ENCODE measurements around the gene TGM6. TPM values are rescaled to one million over a fixed set of nuclear protein-coding genes. Genes with fewer than 3 reads are reported as not detected.

The TGM6 gene
- not detected for total RNA-seq
- not detected for polyA plus RNA-seq
- long read RNA-seq, donor 1 = 0 reads
- long read RNA-seq, donor 2 = 0 reads
- long read RNA-seq, donor 3 = 0 reads

- DNase-seq = no peak
- peaks cover 0 to 11% (median 0%) of the 10 kb centered on the region in 7 donors for H3K27me3 ChIP-seq
- no peaks in the 10 kb centered on the region for H3K36me3 ChIP-seq
- H3K4me1 ChIP-seq = no peaks in the 10 kb centered on the region
- H3K9me3 ChIP-seq = no peaks in the 10 kb centered on the region
- H3K4me3 ChIP-seq = no peak within 1 kb of the TSS
- intact Hi-C loops (cut with DNase I) = loop anchor here in 1 of 10 donors (10.0 kb wide), 1 partner anchor 334 kb away; no protein-coding TSS in a partner anchor
- no peak for TF ChIP-seq CTCF (IDR thresholded peaks at IDR 0.05)
- WGBS, 2 donors = 87% methylated on average over 10 of the region's 10 CpGs
- H3K27ac ChIP-seq = no peak within 1 kb of the TSS
- no peak for ATAC-seq
Observed at GRCh38 chr20:2380601-2381000, at the start of gene TGM6. TGM6 (plus strand) TSS chr20:2380901; CDS start chr20:2380969, 68 bp downstream.

GRCh38 chr20:2331106-2331505 lies 49.6 kb upstream of the TGM6 start:
- Histone ChIP-seq H3K27me3 (peaks cover 0 to 27% (median 9%) of the 10 kb centered on the region in 7 donors), H3K4me3 (no peak overlapping the region), H3K27ac (no peak overlapping the region), H3K4me1 (no peaks in the 10 kb centered on the region), H3K36me3 (no peaks in the 10 kb centered on the region), H3K9me3 (no peaks in the 10 kb centered on the region)
- DNase-seq (no peak), ATAC-seq (no peak)
- no peak for TF ChIP-seq CTCF (IDR thresholded peaks at IDR 0.05)
- 76 to 79% methylated on average over 5 of the region's 5 CpGs for WGBS, 2 donors
- intact Hi-C loops (cut with DNase I) = no loop called here

- Histone ChIP-seq H3K36me3 (no peaks in the 10 kb centered on the region), H3K27me3 (peaks cover 0 to 26% (median 7%) of the 10 kb centered on the region in 7 donors), H3K4me3 (no peak overlapping the region), H3K4me1 (no peaks in the 10 kb centered on the region), H3K9me3 (no peaks in the 10 kb centered on the region), H3K27ac (no peak overlapping the region)
- WGBS, 2 donors = 89 to 92% methylated on average over 17 of the region's 17 CpGs
- ATAC-seq (no peak), DNase-seq (no peak)
- no peak for TF ChIP-seq CTCF (IDR thresholded peaks at IDR 0.05)
- intact Hi-C loops (cut with DNase I) = no loop called here
Observed at GRCh38 chr20:2331901-2332565, 48.7 kb upstream of the TGM6 start.

- no peak overlapping the region for H3K4me3 ChIP-seq
- 57 to 63% methylated on average over 4 of the region's 4 CpGs for WGBS, 2 donors
- no peaks in the 10 kb centered on the region for H3K36me3 ChIP-seq
- no peaks in the 10 kb centered on the region for H3K9me3 ChIP-seq
- ATAC-seq = no peak
- no peak for TF ChIP-seq CTCF (IDR thresholded peaks at IDR 0.05)
- H3K4me1 ChIP-seq = no peaks in the 10 kb centered on the region
- peaks cover 0 to 26% (median 7%) of the 10 kb centered on the region in 7 donors for H3K27me3 ChIP-seq
- H3K27ac ChIP-seq = no peak overlapping the region
- DNase-seq = no peak
- intact Hi-C loops (cut with DNase I) = no loop called here
Observed at GRCh38 chr20:2332711-2333110, 48.0 kb upstream of the TGM6 start.

Measured in heart right ventricle (tissue), 16 donors.